ENCODE measurements around the gene CDH23. TPM values are rescaled to one million over a fixed set of nuclear protein-coding genes. Genes with fewer than 3 reads are reported as not detected.
"Not testable (repeated sequence)": the region's sequence is repeated elsewhere in the genome, so short reads cannot be mapped to it uniquely, and the experiment has no call there.

Gene CDH23
- polyA plus RNA-seq = 10 to 100 TPM in 2 of 3 donors, 1 to 10 TPM in 1; 2.0 to 21.1 (median 15.5) TPM

- no peak within 1 kb of the TSS for H3K27ac ChIP-seq (ENCODE audit: low read depth, low read length)
- 0 to 1% (median 0%) methylated on average over 44 to 86 of the region's 91 CpGs for WGBS, 3 donors
Measured at GRCh38 chr10:71396711-71397295, at the start of gene CDH23. Gene CDH23 (plus strand): TSS chr10:71396920. CDS start chr10:71439832, 42,912 bp downstream.

DNA sequence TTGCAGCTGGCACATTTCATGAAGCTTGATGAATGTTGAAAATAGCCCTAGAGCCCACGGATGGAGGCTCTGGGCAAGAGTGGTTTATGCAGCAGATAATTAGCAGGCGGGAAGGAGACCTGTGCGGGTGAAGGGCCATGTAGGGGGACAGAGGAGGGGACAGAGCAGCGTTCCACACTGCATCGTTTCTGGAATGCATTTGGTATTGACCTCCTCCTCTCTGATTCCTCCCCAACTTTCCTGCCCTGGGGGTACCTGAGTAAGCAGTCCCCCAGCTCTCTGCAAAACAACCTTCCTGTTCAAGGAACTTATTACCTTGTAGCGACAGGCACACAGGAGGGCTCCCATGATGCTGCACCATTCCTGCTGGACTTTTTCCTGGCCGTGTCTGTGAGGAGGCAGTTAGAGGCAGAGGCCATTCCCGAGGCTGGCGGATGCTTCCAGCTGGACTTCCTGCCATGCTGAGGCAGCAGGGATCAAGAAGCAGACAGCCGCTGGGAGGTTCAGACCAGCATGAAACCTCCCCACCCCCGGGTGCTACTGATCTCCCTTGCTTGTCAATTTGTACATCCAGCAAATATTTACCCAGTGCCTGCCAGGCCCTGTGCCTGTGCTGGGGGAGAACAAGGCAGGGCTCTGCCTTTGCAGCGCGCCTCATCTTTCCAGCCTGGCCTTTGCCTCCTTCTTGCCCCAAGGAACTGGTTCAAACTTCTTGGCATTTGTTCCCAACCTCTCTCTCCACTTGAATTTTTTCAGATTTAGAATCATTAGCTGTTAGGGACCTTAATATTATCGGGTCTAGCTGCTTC is 48.9 kb upstream of the CDH23 start:
- H3K27ac ChIP-seq (ENCODE audit: low read depth, low read length) = no peak overlapping the region
- WGBS, 3 donors = 78 to 86% (median 79%) methylated on average over 14 of the region's 14 CpGs

DNA sequence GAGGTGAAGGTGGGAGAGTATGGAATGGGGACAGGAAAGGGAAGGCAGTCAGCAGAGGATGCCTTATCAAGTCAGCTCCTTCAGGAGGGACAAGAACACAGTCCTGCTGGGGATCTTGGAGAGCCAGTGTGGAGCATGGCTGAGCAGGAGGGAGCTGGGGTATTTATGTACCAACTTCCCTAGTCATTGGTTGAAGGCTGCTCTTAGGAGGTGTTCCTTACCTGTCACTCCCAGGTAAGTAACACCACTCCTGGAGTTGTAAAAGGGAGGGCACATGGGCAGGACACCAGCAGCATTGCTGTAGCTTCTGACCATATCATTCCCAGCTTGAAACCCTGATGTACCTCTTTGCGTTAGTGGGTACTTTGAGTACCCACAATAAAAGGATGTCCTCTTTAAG is 47.9 kb upstream of the CDH23 start:
- H3K27ac ChIP-seq (ENCODE audit: low read depth, low read length) = no peak overlapping the region
- WGBS, 3 donors = 96 to 100% (median 100%) methylated on average over 1 of the region's 1 CpG

GRCh38 chr10:71349406-71349805 is 47.3 kb upstream of the CDH23 start:
- WGBS, 3 donors = 93 to 100% (median 96%) methylated on average over 7 of the region's 7 CpGs
- H3K27ac ChIP-seq (ENCODE audit: low read depth, low read length) = no peak overlapping the region

GRCh38 chr10:71351087-71351486 is 45.6 kb upstream of the CDH23 start:
- H3K27ac ChIP-seq (ENCODE audit: low read depth, low read length) = no peak overlapping the region
- 88 to 96% (median 94%) methylated on average over 6 of the region's 6 CpGs for WGBS, 3 donors

GRCh38 chr10:71351628-71352319 is 44.9 kb upstream of the CDH23 start:
- 76 to 83% (median 77%) methylated on average over 14 of the region's 14 CpGs for WGBS, 3 donors
- H3K27ac ChIP-seq (ENCODE audit: low read depth, low read length) = no peak overlapping the region

DNA sequence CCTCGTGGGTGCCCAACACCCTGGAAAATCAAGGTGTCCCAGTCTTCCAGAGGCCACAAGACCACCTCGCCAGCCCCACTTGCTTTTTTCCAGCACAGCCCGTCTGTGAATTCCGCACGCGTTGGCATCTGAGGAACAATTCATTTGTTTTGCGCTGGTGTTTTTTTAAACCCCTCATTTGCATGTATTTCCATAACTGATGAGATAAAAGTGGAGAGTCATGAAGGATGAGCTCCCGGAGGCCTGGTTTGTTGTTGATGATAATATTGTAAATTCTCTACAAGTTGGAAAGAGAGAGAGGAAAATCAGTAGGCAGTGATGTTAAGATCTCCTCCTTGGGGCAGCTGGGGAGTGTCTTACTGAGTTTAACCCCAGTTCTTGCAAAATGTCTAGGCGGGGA is 43.1 kb upstream of the CDH23 start:
- no peak overlapping the region for H3K27ac ChIP-seq (ENCODE audit: low read depth, low read length)
- 69 to 84% (median 73%) methylated on average over 9 of the region's 9 CpGs for WGBS, 3 donors

DNA sequence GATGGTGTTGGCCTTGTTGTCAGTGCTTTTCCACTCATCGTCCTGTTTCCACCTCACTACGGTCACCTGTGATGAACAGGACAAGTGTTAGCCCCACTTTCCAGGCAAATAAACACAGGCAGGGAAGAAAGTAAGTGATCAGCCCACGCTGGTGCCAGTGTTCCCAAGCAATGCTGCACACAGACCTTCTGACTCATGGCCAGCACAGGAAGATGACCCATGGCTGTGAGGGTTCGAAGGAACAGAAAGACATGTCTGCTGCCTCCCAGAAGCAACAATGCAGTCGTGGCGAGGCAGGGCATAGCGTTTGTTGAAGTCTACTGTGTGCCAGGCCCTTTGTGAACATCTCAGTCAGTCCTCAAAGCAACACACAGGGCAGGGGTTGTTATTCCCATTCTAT is 41.9 kb upstream of the CDH23 start:
- H3K27ac ChIP-seq (ENCODE audit: low read depth, low read length) = no peak overlapping the region
- WGBS, 3 donors = 87 to 94% (median 90%) methylated on average over 7 of the region's 7 CpGs

GRCh38 chr10:71355886-71356285 is 40.8 kb upstream of the CDH23 start:
- no peak overlapping the region for H3K27ac ChIP-seq (ENCODE audit: low read depth, low read length)
- 87 to 95% (median 92%) methylated on average over 12 of the region's 12 CpGs for WGBS, 3 donors

- H3K27ac ChIP-seq (ENCODE audit: low read depth, low read length) = no peak overlapping the region
- WGBS, 3 donors = 61 to 70% (median 68%) methylated on average over 7 of the region's 7 CpGs
Measured at GRCh38 chr10:71357792-71358265, 38.9 kb upstream of the CDH23 start.

GRCh38 chr10:71358277-71358676 is 38.4 kb upstream of the CDH23 start:
- WGBS, 3 donors = 65 to 81% (median 67%) methylated on average over 8 of the region's 8 CpGs
- H3K27ac ChIP-seq (ENCODE audit: low read depth, low read length) = no peak overlapping the region

- WGBS, 3 donors = 74 to 92% (median 80%) methylated on average over 10 of the region's 10 CpGs
- not testable (repeated sequence) for H3K27ac ChIP-seq (ENCODE audit: low read depth, low read length)
Measured at GRCh38 chr10:71358906-71359305, 37.8 kb upstream of the CDH23 start.

DNA sequence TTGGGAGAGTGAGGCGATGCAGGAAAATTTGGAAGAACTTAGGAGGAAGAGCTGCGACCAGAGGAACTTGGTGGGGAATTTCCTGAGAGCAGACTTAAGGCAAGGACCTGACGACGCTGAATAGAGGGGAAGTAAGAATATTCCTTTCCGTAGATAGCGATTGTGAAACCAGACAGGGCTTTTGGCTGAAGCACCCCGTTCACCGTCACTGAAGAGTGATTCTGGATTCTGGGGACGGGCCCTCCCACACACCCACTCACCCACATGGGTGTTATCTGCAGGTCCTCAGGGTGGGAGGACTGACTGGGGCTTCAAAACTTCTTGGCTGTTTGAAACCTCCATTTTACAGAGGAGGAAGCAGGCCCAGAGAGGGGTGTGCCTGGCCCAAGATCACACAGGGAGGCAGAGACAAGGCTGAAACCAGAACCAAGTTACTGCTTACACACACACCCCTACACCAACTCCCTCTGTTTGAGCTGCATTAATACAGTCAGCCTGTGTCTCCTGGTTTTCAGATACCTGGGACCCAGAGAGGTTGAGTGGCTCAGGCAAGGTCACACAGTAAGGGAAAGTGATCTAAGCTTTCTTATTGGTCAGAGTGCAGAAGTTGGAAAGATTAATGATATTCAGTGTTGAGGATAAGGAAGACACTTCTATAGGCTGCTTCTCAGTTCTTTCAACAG is 37.2 kb upstream of the CDH23 start:
- 20 to 68% (median 27%) methylated on average over 9 of the region's 9 CpGs for WGBS, 3 donors
- H3K27ac ChIP-seq (ENCODE audit: low read depth, low read length) = no peak overlapping the region

- no peak overlapping the region for H3K27ac ChIP-seq (ENCODE audit: low read depth, low read length)
- WGBS, 3 donors = 88 to 90% (median 89%) methylated on average over 2 of the region's 2 CpGs
Measured at GRCh38 chr10:71360735-71361134, 36.0 kb upstream of the CDH23 start.

DNA sequence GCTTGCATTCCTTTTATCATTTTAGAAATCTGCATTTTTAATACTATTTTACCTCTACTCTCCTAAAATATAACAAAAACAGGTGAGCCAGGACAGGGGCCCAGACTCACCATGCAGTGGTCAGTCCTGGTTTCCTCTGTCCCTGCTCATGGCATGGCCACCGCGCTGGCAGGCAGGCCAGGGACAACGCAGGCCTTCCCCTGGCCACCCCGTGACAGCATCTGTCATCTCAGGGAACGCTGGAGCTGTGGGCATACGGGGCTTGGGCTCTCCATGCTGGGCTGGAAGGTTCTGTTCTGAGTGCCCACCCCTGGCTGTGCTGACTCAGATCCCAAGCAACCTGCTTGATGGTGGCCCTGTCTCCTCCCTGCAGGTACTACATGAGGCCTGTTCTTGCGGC is 35.1 kb upstream of the CDH23 start:
- H3K27ac ChIP-seq (ENCODE audit: low read depth, low read length) = no peak overlapping the region
- 96 to 98% (median 96%) methylated on average over 7 of the region's 7 CpGs for WGBS, 3 donors

- H3K27ac ChIP-seq (ENCODE audit: low read depth, low read length) = no peak overlapping the region
- WGBS, 3 donors = 93 to 98% (median 97%) methylated on average over 16 of the region's 16 CpGs
Measured at GRCh38 chr10:71362141-71362540, 34.6 kb upstream of the CDH23 start.

DNA sequence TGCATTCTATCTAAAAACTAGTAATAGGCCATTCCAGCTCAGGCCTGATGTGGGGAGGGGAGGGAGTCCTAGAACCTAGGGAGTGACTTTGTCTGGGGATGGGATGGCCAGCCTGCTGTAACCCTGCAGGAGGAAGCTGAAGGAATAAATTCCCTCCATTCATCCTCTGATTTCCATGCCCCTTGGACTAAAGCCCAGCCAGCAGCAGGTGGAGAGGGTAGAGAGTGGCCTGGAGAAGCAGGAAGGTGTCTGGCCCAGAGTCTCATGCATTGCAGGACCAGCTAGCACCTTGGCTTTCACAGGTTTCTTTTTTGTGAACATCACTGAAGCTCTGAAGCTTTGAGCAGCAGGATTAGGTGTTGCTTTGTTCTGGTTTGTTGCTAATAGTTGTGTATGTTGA is 32.8 kb upstream of the CDH23 start:
- H3K27ac ChIP-seq (ENCODE audit: low read depth, low read length) = no peak overlapping the region

GRCh38 chr10:71365366-71365765 is 31.4 kb upstream of the CDH23 start:
- 88 to 98% (median 94%) methylated on average over 6 of the region's 6 CpGs for WGBS, 3 donors
- H3K27ac ChIP-seq (ENCODE audit: low read depth, low read length) = no peak overlapping the region

DNA sequence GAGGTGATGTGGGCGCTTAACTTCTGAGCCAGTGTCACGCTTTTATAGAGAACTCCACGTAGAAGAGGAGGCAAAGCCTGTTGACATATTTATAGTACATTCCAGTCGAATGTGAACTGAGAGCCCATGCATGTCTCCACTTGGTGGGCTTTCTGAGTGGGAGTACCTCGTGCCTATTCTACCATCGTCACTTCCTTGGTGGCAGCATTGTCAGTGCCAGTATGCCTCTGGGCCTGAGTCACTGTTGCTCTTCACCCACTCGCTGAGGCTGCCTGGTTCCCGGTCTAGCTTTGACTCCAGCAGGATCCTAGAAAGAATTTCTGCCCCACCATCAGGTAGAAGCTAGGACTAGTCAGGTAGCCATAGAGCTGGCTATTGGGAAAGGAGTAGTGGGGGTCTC is 30.0 kb upstream of the CDH23 start:
- H3K27ac ChIP-seq (ENCODE audit: low read depth, low read length) = no peak overlapping the region
- WGBS, 3 donors = 84 to 88% (median 86%) methylated on average over 8 of the region's 8 CpGs
